ENCODE measurements around the gene TIPIN. TPM values are rescaled to one million over a fixed set of nuclear protein-coding genes. Genes with fewer than 3 reads are reported as not detected.
A peak's percentile ranks its signal among the peaks of the same experiment; 100 is the strongest.

Gene TIPIN
- total RNA-seq (1 to 10 TPM; 3.7 to 3.9 TPM), total RNA-seq (2.3 to 97.3 (median 8.2) reads per million in 172 experiments)
- polyA plus RNA-seq (2013, experiment 1 of 2) = 4.5 TPM
- 6.8 TPM for polyA plus RNA-seq (2013, experiment 2 of 2)

GRCh38 chr15:66356359-66357236, at the start of gene TIPIN:
Gene TIPIN, minus strand, starts transcription at chr15:66356685. Its CDS starts 3,738 bp downstream, at chr15:66352947.
- H3K4me1 Mint-ChIP-seq (ENCODE audit: low read depth) = peaks cover 23% of the 10 kb centered on the region
- H3K36me3 ChIP-seq (ENCODE audit: insufficient read depth, low read length) = peaks cover 10% of the 10 kb centered on the region
- peak within 1 kb of the TSS; percentile 74 for H3K4me3 ChIP-seq (ENCODE audit: low read length)
- no peak for TF ChIP-seq CTCF (IDR thresholded peaks at IDR 0.05)
- H3K9me3 ChIP-seq (ENCODE audit: control insufficient read depth in 1 of 2, insufficient read depth in 1 of 2, low read length in 2 of 2) = no peaks in the 10 kb centered on the region
- H3K27me3 Mint-ChIP-seq = no peaks in the 10 kb centered on the region
- peak within 1 kb of the TSS; percentile 81 for H3K27ac Mint-ChIP-seq
- intact Hi-C loops (cut with DNase I, micrococcal nuclease) = loop anchor here (1.0 to 5.0 kb wide), 7 partner anchors 30 to 346 kb away; partner anchors contain the start of genes MAP2K1 (in 2 of the 2), DIS3L (in 1 of the 2), RPL4 (in 1 of the 2) and SMAD6 (in 1 of the 2)
- DNase-seq (peak; percentile 94 to 99 (median 96)), ATAC-seq (ENCODE audit: poor library complexity) (peak; percentile 96)
- H3K27ac ChIP-seq (ENCODE audit: low read depth in 1 of 2, low read length in 2 of 2) = peak within 1 kb of the TSS; percentile 24 to 56
- H3K9me3 Mint-ChIP-seq = no peaks in the 10 kb centered on the region
- peaks cover 20% of the 10 kb centered on the region for H3K4me1 ChIP-seq (ENCODE audit: insufficient read depth, low read length)
- H3K4me3 Mint-ChIP-seq = peak within 1 kb of the TSS; percentile 89
- CTCF ChIA-PET = interaction anchor here (1.6 to 3.0 kb wide), 2 partner anchors 29 to 142 kb away, joined by 13 to 15 read pairs; partner anchors contain the start of genes MAP2K1 and SNAPC5
- H3K36me3 Mint-ChIP-seq (ENCODE audit: low read depth) = peaks cover 20% of the 10 kb centered on the region
- POLR2A ChIA-PET = interaction anchor here (1.0 to 3.4 kb wide), 5 partner anchors 31 to 149 kb away, joined by 3 to 19 read pairs (median 5); partner anchors contain the start of genes MAP2K1, SNAPC5 and ZWILCH
- H3K27me3 ChIP-seq (ENCODE audit: control insufficient read depth in 1 of 2, insufficient read depth in 2 of 2, low read length in 2 of 2) = no peaks in the 10 kb centered on the region

GRCh38 chr15:66405615-66406014, 49.1 kb upstream of the TIPIN start:
- Histone ChIP-seq H3K27ac (ENCODE audit: low read depth in 1 of 2, low read length in 2 of 2) (no peak overlapping the region), H3K36me3 (ENCODE audit: insufficient read depth, low read length) (no peaks in the 10 kb centered on the region), H3K4me3 (ENCODE audit: low read length) (no peak overlapping the region), H3K4me1 (ENCODE audit: insufficient read depth, low read length) (peaks cover 68% of the 10 kb centered on the region), H3K9me3 (ENCODE audit: control insufficient read depth in 1 of 2, insufficient read depth in 1 of 2, low read length in 2 of 2) (no peaks in the 10 kb centered on the region), H3K27me3 (ENCODE audit: control insufficient read depth in 1 of 2, insufficient read depth in 2 of 2, low read length in 2 of 2) (no peaks in the 10 kb centered on the region)
- DNase-seq (no peak), ATAC-seq (ENCODE audit: poor library complexity) (no peak)
- peak overlapping the region; percentile 39 for H3K4me3 Mint-ChIP-seq
- no peak for TF ChIP-seq CTCF (IDR thresholded peaks at IDR 0.05)
- peaks cover 2% of the 10 kb centered on the region for H3K36me3 Mint-ChIP-seq (ENCODE audit: low read depth)
- POLR2A ChIA-PET = interaction anchor here (1.0 to 1.7 kb wide), 3 partner anchors 12 to 30 kb away, joined by 3 to 5 read pairs (median 4); no protein-coding TSS in a partner anchor
- CTCF ChIA-PET = interaction anchor here (0.9 to 5.8 kb wide), 4 partner anchors 7 to 19 kb away, joined by 3 to 34 read pairs (median 6); partner anchors contain the start of gene MAP2K1
- no peaks in the 10 kb centered on the region for H3K27me3 Mint-ChIP-seq
- H3K27ac Mint-ChIP-seq = peak overlapping the region; percentile 31
- peaks cover 96% of the 10 kb centered on the region for H3K4me1 Mint-ChIP-seq (ENCODE audit: low read depth)
- intact Hi-C loops (cut with DNase I, micrococcal nuclease) = no loop called here
- H3K9me3 Mint-ChIP-seq = no peaks in the 10 kb centered on the region

GRCh38 chr15:66405007-66405406, 48.5 kb upstream of the TIPIN start:
- no peaks in the 10 kb centered on the region for H3K9me3 ChIP-seq (ENCODE audit: control insufficient read depth in 1 of 2, insufficient read depth in 1 of 2, low read length in 2 of 2)
- H3K36me3 Mint-ChIP-seq (ENCODE audit: low read depth) = peaks cover 8% of the 10 kb centered on the region
- H3K27ac ChIP-seq (ENCODE audit: low read depth in 1 of 2, low read length in 2 of 2) = no peak overlapping the region
- no peaks in the 10 kb centered on the region for H3K27me3 Mint-ChIP-seq
- no peak for TF ChIP-seq CTCF (IDR thresholded peaks at IDR 0.05)
- peak overlapping the region; percentile 85 for H3K4me3 Mint-ChIP-seq
- ChIA-PET CTCF (interaction anchor here (0.8 to 5.8 kb wide), 6 partner anchors 8 to 93 kb away, joined by 3 to 34 read pairs (median 4); partner anchors contain the start of genes MAP2K1 and SNAPC5), POLR2A (interaction anchor here (0.7 to 1.7 kb wide), 6 partner anchors 12 to 110 kb away, joined by 3 to 5 read pairs (median 4); no protein-coding TSS in a partner anchor)
- peaks cover 96% of the 10 kb centered on the region for H3K4me1 Mint-ChIP-seq (ENCODE audit: low read depth)
- H3K36me3 ChIP-seq (ENCODE audit: insufficient read depth, low read length) = no peaks in the 10 kb centered on the region
- no peak for ATAC-seq (ENCODE audit: poor library complexity)
- peak overlapping the region; percentile 70 for H3K27ac Mint-ChIP-seq
- DNase-seq = no peak
- intact Hi-C loops (cut with DNase I, micrococcal nuclease) = no loop called here
- no peaks in the 10 kb centered on the region for H3K27me3 ChIP-seq (ENCODE audit: control insufficient read depth in 1 of 2, insufficient read depth in 2 of 2, low read length in 2 of 2)
- peaks cover 66% of the 10 kb centered on the region for H3K4me1 ChIP-seq (ENCODE audit: insufficient read depth, low read length)
- no peaks in the 10 kb centered on the region for H3K9me3 Mint-ChIP-seq
- no peak overlapping the region for H3K4me3 ChIP-seq (ENCODE audit: low read length)

All from CD4-positive, alpha-beta T cell (primary cell).